Activated gamma-delta T cell (primary cell): Measurements from ENCODE around the gene IDH1.
"Not testable (repeated sequence)": the region's sequence is repeated elsewhere in the genome, so short reads cannot be mapped to it uniquely, and the experiment has no call there.

Experiments
- DNase-seq: peaks from one replicate; lab custom pipeline; 2025; lab: John Stamatoyannopoulos, UW

IDH1 gene

DNA sequence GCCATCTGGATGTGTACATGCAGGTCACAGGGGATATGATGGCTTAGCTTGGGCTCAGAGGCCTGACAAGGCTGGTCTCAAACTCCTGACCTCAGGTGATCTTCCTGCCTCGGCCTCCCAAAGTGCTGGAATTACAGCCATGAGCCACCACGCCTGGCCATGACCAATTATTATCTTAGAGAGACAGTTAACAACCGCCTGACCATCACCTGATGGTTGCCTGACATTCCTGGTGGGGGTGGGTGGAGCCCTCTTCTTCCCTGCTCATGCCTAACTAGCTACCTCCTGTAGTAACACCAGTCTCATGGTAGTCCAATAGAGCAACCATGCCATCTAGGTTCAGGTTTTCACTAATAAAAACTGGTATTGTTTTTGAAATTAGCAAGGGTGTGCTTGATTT is 33.0 kb downstream of the IDH1 start:
- DNase-seq = not testable (repeated sequence)

DNA sequence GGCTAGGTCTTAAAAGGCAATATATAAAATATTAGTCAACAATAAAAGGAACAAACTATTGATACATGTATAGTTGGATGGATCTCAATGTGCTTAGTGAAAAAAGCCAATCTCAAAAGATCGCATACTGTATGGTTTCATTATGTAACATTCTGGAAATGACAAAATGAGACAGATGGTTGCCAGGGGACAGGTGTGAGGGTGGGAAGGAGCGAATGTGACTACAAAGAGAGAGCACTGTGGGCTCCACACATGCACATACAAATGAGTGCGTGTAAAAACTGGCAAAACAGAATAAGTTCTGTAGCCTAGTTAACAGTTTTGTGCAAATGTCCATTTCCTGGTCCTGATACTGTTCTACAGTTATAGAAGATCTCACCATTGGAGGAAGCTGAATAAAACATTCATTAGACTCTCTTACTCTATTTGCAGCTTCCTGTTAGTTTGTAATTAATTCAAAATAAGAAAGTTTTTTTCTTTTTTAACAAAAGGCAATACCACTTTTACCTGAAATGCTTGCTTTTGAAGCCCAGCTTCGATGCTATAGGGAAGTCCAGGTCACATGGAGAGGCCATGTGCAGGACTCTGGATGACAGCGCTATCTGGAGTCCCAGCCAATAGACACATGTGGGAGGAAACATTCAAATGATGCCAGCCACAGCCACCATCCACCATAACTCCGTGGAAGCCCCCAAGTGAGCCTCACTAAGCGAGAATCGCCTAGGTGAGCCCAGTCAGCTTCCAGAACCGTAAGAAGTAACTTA is 44.0 kb downstream of the IDH1 start:
- no peak for DNase-seq

GRCh38 chr2:208208335-208209085 is 46.4 kb downstream of the IDH1 start:
- no peak for DNase-seq

DNA sequence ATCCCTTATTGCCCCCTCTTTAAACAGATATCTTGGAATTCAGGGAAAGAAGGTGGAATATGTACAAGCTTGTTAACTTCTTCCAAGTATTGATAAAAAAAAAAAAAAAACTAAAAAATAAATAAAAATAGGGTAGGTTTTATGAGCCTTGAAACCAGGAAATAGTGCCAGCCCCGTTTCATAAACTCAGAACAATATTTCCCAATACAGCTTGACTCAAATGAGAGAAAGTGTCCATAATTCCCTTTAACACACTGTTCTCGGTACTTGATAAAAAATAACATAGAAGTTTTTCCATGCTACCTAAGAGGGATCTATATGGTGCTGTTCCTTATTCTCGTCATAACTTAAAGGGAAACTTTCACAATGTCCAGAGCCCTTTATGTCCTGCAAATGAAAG is 47.1 kb downstream of the IDH1 start:
- DNase-seq = no peak

DNA sequence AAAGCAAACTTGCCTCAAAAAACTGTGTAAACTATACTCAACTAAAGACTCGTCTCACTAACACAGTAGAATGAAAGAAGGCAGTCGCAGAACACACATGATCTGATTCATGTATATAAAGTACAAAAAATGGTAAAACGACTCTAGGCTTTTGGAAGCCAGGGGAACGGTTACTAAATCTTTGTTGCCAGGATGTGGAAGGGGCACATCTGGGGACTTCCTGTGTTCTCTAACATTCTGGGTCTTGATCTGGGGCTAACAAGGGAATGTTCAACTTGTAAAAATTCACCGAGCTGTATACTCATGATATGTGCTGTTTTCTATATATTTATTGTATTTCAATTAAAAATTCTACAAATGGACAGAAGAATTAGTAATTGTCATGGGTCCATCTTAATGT is 50.7 kb downstream of the IDH1 start:
- no peak for DNase-seq

DNA sequence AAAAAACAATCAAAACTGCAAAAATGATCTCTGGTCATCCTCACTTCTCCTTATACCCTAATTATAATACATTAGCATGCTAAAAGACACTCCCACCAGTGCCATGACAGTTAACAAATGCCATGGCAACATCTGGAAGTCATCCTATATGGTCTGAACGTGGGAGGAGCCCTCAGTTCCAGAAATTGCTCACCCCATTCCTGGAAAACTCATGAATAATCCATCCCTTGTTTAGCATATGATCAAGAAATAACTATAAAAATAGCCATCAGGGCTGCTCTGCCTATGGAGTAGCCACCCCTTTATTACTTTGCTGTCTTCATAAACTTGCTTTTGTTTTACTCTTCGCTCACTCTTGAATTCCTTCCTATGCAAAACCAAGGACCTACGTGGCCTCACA is 59.3 kb downstream of the IDH1 start:
- no peak for DNase-seq

DNA sequence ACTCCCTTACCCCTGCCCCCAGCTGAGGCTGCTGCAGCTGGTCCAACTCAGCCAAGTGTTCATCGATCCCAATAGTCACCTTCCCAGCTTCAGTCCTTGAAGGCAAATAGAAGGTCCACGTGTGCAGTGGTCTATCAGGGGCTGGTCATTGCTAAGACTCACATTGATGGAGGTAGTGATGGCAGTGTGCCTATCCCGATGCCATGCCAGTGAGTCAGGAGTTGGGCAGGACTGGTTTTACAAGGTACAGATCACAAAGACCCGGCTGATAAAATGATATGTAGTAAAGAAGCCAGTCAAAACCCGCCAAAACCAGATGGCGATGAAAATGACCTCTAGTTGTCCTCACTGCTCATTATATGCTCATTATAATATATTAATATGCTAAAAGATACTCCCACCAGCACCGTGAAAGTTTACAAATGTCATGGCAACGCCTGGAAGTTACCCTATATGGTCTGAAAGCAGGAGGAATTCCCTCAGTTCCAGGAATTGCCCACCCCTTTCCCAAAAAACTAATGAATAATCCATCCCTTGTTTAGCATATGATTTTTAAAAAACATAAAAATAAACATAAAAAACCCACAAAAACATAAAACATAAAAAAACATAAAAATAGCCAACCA is 62.1 kb downstream of the IDH1 start:
- DNase-seq = no peak

DNA sequence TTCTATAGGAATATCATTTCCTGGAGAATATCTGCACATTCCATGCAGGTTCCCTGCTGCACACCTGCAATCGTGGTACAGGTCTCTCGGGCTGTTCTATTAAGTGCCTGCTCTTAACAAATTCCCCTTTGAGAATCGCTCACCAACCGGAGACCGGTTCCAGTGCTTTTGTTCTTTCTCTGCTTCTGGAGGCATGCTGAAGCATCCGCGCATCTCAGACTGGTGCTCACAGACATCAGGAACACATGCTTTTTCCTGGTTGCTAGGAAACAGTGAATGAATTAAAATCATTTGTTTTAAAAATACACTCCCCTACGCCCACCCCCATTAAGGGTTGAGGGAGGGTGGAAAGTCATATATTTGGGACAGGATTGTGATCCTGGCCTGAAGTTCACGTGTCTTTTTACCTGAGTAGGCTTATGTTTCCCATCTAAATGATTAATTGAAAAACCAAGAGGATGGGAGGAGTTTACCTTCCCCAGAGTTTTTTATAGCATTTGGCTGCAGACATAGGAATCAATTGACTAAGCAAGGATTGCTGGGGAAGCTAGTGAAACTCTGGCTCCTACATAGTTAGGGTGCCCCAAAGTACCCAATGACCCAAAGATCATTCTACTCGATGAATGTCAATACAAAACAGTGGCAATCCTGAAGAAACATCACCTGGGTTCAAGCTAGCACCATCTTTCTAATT is 64.9 kb downstream of the IDH1 start, which contains the start of gene C2orf80:
C2orf80 (minus strand) TSS at position 221 of the 694 bp plus-strand sequence. CDS start 3,044 bp downstream, outside the sequence.
- DNase-seq = no peak

DNA sequence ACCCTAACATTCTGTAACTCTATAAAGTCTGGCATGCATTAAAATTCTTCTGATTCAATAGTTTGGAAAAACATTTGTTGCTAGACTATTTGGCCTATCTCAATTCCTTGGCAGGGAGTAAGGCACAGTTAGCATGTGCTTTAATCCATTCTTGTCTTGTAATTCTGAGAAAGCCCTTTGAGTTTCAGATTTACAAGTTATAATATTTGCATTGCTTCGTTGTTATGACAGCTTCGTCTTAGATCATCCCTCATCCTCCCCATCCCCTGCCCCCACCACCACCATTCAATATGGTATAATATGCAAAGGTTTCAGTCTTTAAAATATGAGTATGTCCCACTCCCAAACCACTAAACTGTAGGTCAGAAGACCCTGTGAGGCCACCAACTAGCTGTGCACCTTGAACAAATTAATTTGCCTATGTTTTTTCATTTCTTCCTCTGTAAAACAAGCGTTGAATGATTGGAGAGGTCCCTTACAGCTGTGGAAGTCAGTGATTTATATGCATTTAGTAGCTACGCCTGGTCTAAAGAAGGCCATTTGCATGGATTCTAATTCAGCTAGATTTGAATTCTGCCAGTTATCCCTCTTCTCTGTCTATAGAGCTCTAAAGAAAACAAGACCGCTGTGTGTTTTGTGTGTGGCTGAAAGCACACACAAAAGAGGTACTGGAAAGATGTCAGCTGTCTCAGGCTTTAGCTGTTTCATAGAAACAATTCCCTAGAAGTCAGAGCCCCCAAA is 65.6 kb downstream of the IDH1 start:
- DNase-seq = no peak

- no peak for DNase-seq
These were observed 68.0 kb downstream of the IDH1 start for GRCh38 chr2:208186893-208187292.

DNA sequence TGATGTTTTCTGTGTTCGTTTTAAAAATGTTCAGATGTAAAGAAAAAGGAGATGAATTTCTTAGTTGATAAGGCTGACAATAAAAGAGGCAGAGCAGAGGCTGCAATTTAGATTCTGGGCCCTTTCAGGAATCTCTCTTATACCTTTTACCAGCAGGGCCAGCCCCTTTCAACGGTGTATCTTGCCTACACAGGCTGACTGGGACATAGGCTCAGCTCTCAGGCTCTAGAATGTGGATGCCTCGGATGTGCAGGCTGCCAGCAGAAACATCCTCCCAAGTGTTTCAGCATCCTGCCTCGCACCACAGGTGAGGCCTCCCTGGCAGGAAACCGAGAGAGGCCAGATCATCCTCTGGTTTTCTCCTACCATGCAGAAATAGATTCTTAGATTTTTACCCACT is 68.4 kb downstream of the IDH1 start:
- no peak for DNase-seq
